Measurements from ENCODE around the gene SIX2.

Gene SIX2

GRCh38 chr2:45047301-45047700 is 38.0 kb upstream of the SIX2 start:
- no peaks in the 10 kb centered on the region for H3K4me1 ChIP-seq (ENCODE audit: control insufficient read depth in 1 of 2, insufficient read depth in 1 of 2, low read depth in 1 of 2, low read length in 1 of 2)

GRCh38 chr2:45046786-45047185 is 37.5 kb upstream of the SIX2 start:
- H3K27me3 ChIP-seq = peaks cover 35% of the 10 kb centered on the region
- H3K9me3 ChIP-seq = no peaks in the 10 kb centered on the region
- H3K4me3 ChIP-seq (ENCODE audit: low read depth in 1 of 2, low read length in 1 of 2) = no peak overlapping the region
- no peaks in the 10 kb centered on the region for H3K4me1 ChIP-seq (ENCODE audit: control insufficient read depth in 1 of 2, insufficient read depth in 1 of 2, low read depth in 1 of 2, low read length in 1 of 2)
- no peaks in the 10 kb centered on the region for H3K36me3 ChIP-seq
- TF ChIP-seq CTCF (IDR thresholded peaks at IDR 0.05) = no peak
- H3K27ac ChIP-seq = no peak overlapping the region

More at GRCh38 chr2:45047301-45047700, 38.0 kb upstream of the SIX2 start:
- Histone ChIP-seq H3K27ac (no peak overlapping the region), H3K36me3 (no peaks in the 10 kb centered on the region), H3K4me3 (ENCODE audit: low read depth in 1 of 2, low read length in 1 of 2) (no peak overlapping the region), H3K9me3 (no peaks in the 10 kb centered on the region), H3K27me3 (peaks cover 30% of the 10 kb centered on the region)
- no peak for TF ChIP-seq CTCF (IDR thresholded peaks at IDR 0.05)

GRCh38 chr2:45045706-45046105 is 36.5 kb upstream of the SIX2 start:
- no peaks in the 10 kb centered on the region for H3K36me3 ChIP-seq
- H3K4me3 ChIP-seq (ENCODE audit: low read depth in 1 of 2, low read length in 1 of 2) = no peak overlapping the region
- H3K27ac ChIP-seq = no peak overlapping the region
- no peak for TF ChIP-seq CTCF (IDR thresholded peaks at IDR 0.05)
- H3K4me1 ChIP-seq (ENCODE audit: control insufficient read depth in 1 of 2, insufficient read depth in 1 of 2, low read depth in 1 of 2, low read length in 1 of 2) = no peaks in the 10 kb centered on the region
- peaks cover 44% of the 10 kb centered on the region for H3K27me3 ChIP-seq
- H3K9me3 ChIP-seq = no peaks in the 10 kb centered on the region

GRCh38 chr2:45044916-45045315 is 35.7 kb upstream of the SIX2 start:
- TF ChIP-seq CTCF (IDR thresholded peaks at IDR 0.05) = no peak
- H3K36me3 ChIP-seq = no peaks in the 10 kb centered on the region
- no peak overlapping the region for H3K4me3 ChIP-seq (ENCODE audit: low read depth in 1 of 2, low read length in 1 of 2)
- no peak overlapping the region for H3K27ac ChIP-seq
- H3K4me1 ChIP-seq (ENCODE audit: control insufficient read depth in 1 of 2, insufficient read depth in 1 of 2, low read depth in 1 of 2, low read length in 1 of 2) = no peaks in the 10 kb centered on the region
- no peaks in the 10 kb centered on the region for H3K9me3 ChIP-seq
- peaks cover 46% of the 10 kb centered on the region for H3K27me3 ChIP-seq

GRCh38 chr2:45043174-45043573 is 33.9 kb upstream of the SIX2 start:
- Histone ChIP-seq H3K36me3 (no peaks in the 10 kb centered on the region), H3K9me3 (no peaks in the 10 kb centered on the region), H3K27ac (no peak overlapping the region), H3K4me1 (ENCODE audit: control insufficient read depth in 1 of 2, insufficient read depth in 1 of 2, low read depth in 1 of 2, low read length in 1 of 2) (no peaks in the 10 kb centered on the region), H3K4me3 (ENCODE audit: low read depth in 1 of 2, low read length in 1 of 2) (no peak overlapping the region), H3K27me3 (peaks cover 46% of the 10 kb centered on the region)
- no peak for TF ChIP-seq CTCF (IDR thresholded peaks at IDR 0.05)

GRCh38 chr2:45042401-45042800 is 33.1 kb upstream of the SIX2 start:
- Histone ChIP-seq H3K4me1 (ENCODE audit: control insufficient read depth in 1 of 2, insufficient read depth in 1 of 2, low read depth in 1 of 2, low read length in 1 of 2) (no peaks in the 10 kb centered on the region), H3K9me3 (no peaks in the 10 kb centered on the region), H3K4me3 (ENCODE audit: low read depth in 1 of 2, low read length in 1 of 2) (no peak overlapping the region), H3K27me3 (peaks cover 46% of the 10 kb centered on the region), H3K36me3 (no peaks in the 10 kb centered on the region), H3K27ac (no peak overlapping the region)
- TF ChIP-seq CTCF (IDR thresholded peaks at IDR 0.05) = no peak
